Measurements from ENCODE around the gene VPS26B. TPM values are rescaled to one million over a fixed set of nuclear protein-coding genes. Genes with fewer than 3 reads are reported as not detected.
A peak's percentile ranks its signal among the peaks of the same experiment; 100 is the strongest.
"Not testable (repeated sequence)": the region's sequence is repeated elsewhere in the genome, so short reads cannot be mapped to it uniquely, and the experiment has no call there.

Gene VPS26B
- total RNA-seq, 1 donor from 2014 or later: 37.6 TPM

- intact Hi-C loops (cut with micrococcal nuclease): no loop called here
- TF ChIP-seq CTCF (IDR thresholded peaks at IDR 0.05; ENCODE audit: borderline replicate concordance): no peak
- DNase-seq: no peak
- peaks cover 92% of the 10 kb centered on the region for H3K27me3 ChIP-seq (ENCODE audit: low read depth)
- no peaks in the 10 kb centered on the region for H3K36me3 ChIP-seq
- H3K9me3 ChIP-seq (replicated peaks): no peaks in the 10 kb centered on the region
- H3K4me1 ChIP-seq: peaks cover 25% of the 10 kb centered on the region
- H3K27ac ChIP-seq (replicated peaks): no peak overlapping the region
- H3K4me3 ChIP-seq: peak overlapping the region; percentile 57
Measured at GRCh38 chr11:134277183-134278001, 52.9 kb downstream of the VPS26B start.

GRCh38 chr11:134278356-134278755, 53.9 kb downstream of the VPS26B start:
- intact Hi-C loops (cut with micrococcal nuclease): no loop called here
- no peak overlapping the region for H3K27ac ChIP-seq (replicated peaks)
- H3K4me1 ChIP-seq: peaks cover 25% of the 10 kb centered on the region
- no peak for TF ChIP-seq CTCF (IDR thresholded peaks at IDR 0.05; ENCODE audit: borderline replicate concordance)
- H3K4me3 ChIP-seq: no peak overlapping the region
- H3K9me3 ChIP-seq (replicated peaks): no peaks in the 10 kb centered on the region
- DNase-seq: no peak
- H3K27me3 ChIP-seq (ENCODE audit: low read depth): peaks cover 91% of the 10 kb centered on the region
- no peaks in the 10 kb centered on the region for H3K36me3 ChIP-seq

DNA sequence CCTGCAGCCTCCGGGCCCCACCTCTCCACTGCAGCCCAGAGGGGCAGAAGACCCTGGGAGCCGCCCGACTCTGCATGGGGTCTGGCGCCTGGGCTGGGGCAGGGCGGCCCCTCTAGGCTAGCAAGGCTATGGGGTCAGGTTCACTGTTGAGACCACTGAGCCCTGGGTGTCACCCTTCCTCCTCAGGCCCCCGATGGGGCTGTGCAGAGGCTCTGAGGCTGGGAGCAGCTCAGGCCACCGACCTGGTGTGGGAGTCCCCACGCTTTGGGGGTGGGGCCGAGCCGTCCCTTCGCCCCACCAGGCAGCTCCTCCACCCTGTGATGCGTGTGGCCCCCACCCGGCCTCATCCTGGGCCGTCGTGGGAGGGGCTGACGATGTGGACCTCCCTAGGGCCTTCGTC, 57.2 kb downstream of the VPS26B start:
- intact Hi-C loops (cut with micrococcal nuclease); H3K4me3 ChIP-seq: not testable (repeated sequence)

DNA sequence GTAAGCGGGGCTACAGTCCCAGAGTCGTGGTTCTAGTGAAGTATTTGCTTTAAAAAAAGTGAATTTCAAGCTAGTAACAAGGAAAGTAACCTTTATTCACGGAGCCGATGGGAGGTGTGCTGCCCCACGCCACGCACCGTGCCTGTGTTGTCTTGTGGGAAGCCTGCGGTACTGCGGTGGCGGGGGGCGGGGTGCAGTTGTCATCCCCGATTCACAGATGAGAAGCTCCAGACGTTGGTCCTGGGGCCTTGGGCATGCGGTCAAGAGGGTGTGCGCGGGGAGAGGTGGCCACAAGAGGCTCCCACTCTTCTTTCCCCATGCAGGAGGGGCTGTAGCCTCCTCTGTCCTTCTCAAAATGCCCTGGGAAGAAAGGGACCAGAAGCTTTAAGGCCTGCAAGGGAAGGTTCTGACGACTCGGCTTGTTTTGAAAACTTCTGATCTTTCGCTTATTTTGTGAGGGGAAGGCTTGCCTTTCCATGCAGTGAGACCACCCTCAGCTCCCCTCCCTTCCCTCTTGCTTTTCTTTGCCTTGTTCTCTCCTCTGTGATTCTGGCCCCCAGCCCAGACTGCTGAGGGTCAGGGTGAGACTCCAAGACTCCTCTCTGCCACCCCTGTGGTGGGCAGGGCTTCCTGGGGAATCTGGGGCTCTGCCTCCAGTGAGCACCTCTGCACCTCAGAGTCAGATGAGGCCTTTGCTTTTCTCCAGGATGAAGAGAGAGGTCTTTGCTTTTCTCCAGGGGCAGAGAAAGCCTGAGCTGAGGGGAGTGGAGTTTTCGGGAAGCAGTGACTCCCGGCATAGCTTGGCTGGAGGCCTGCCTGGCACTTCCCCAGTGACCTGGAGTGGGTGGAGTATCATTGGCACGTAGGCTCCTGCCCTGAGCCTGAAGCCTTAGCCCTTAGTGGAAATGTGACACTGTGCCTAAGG, 57.9 kb downstream of the VPS26B start:
- Histone ChIP-seq H3K9me3 (replicated peaks) (no peaks in the 10 kb centered on the region), H3K4me1 (peaks cover 3% of the 10 kb centered on the region), H3K27ac (replicated peaks) (no peak overlapping the region), H3K4me3 (no peak overlapping the region), H3K27me3 (ENCODE audit: low read depth) (peaks cover 58% of the 10 kb centered on the region), H3K36me3 (no peaks in the 10 kb centered on the region)
- intact Hi-C loops (cut with micrococcal nuclease): no loop called here
- no peak for TF ChIP-seq CTCF (IDR thresholded peaks at IDR 0.05; ENCODE audit: borderline replicate concordance)
- DNase-seq: peak; percentile 41

More for the DNA sequence above, 57.2 kb downstream of the VPS26B start:
- not testable (repeated sequence) for H3K9me3 ChIP-seq (replicated peaks); H3K36me3 ChIP-seq; DNase-seq; H3K27ac ChIP-seq (replicated peaks)
- Histone ChIP-seq H3K4me1 (peaks cover 10% of the 10 kb centered on the region), H3K27me3 (ENCODE audit: low read depth) (peaks cover 65% of the 10 kb centered on the region)

DNA sequence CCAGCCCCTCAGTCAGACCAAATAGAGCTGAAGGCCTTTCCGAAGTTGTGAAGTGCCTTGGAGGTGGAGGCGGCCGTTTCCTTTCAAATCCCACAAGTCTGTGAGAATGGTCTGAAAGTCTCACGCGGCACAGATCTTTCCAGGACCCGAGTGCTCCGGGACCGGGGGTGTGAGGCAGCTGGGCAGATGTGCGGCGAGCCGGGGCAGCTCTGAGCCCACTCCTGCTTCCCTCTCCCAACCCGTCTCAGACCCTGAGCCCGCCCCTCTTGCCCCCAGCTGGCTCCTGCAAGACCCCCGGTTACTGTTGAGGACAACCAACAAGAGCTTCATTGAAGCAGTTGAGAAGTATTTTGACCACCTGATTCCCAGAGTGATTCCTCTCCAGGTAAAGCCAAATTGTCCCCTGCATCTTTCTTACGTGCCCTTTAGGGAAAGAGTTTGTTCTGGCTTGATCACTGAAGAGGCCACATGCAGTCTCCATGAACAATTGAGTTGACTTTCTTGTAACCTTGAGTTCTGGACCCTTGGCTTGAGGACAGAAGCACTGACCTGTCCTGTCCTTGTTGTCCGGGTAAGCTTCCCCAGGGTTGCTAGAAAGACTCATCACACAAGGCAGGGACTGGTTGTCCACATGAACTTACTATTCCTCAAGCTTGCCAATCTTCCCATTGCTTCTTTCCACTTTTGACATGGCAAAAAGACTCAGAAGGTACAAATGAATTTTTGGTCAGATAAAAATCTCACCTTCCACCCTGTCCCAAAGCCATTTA, 59.2 kb downstream of the VPS26B start:
- Histone ChIP-seq H3K27me3 (ENCODE audit: low read depth) (peaks cover 49% of the 10 kb centered on the region), H3K36me3 (no peaks in the 10 kb centered on the region), H3K9me3 (replicated peaks) (no peaks in the 10 kb centered on the region), H3K4me1 (no peaks in the 10 kb centered on the region), H3K4me3 (no peak overlapping the region), H3K27ac (replicated peaks) (no peak overlapping the region)
- no peak for TF ChIP-seq CTCF (IDR thresholded peaks at IDR 0.05; ENCODE audit: borderline replicate concordance)
- DNase-seq: no peak
- intact Hi-C loops (cut with micrococcal nuclease): no loop called here

- intact Hi-C loops (cut with micrococcal nuclease); H3K9me3 ChIP-seq (replicated peaks); DNase-seq; H3K4me1 ChIP-seq; H3K36me3 ChIP-seq; H3K4me3 ChIP-seq; H3K27ac ChIP-seq (replicated peaks): not testable (repeated sequence)
- peaks cover 42% of the 10 kb centered on the region for H3K27me3 ChIP-seq (ENCODE audit: low read depth)
Measured at GRCh38 chr11:134284349-134284748, 59.9 kb downstream of the VPS26B start.

Data from left ventricle myocardium inferior (tissue), 1 donor.